GM12875 (cell line): ENCODE data around the gene ZNF227.

Experiments
- H3K4me3 ChIP-seq: one replicate; pipeline ENCODE4 v1.5.1; 2011; ENCODE audit warnings: low read depth, low read length, control low read depth
- CTCF ChIP-seq: IDR thresholded peaks from 2 replicates; pipeline ENCODE4 v1.5.1; 2011; ENCODE audit warnings: low read depth, mild to moderate bottlenecking, control low read depth, inconsistent platforms, low read length, moderate library complexity, borderline replicate concordance; ENCODE audit not compliant: insufficient read depth

Gene ZNF227

GRCh38 chr19:44277331-44277730 is 65.0 kb downstream of the ZNF227 start:
- no peak for TF ChIP-seq CTCF

GRCh38 chr19:44278181-44278690 is 65.9 kb downstream of the ZNF227 start:
- H3K4me3 ChIP-seq = no peak overlapping the region
- TF ChIP-seq CTCF = no peak

More at GRCh38 chr19:44277331-44277730, 65.0 kb downstream of the ZNF227 start:
- H3K4me3 ChIP-seq = no peak overlapping the region

DNA sequence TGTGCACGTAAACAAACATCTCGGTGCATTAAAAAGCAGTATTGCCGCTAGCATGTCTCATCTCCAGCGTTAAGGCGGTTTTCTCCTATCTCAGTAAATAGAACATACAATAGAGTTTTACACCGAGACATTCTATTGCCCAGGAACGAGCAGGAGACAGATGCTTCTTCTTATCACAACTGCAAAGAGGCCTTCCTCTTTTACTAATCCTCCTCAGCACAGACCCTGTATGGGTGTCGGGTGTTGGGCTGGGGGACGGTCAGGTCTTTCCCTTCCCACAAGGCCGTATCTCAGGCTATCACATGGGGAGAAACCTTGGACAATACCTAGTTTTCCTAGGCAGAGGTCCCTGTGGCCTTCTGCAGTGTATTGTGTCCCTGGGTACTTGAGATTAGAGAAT is 68.6 kb downstream of the ZNF227 start:
- TF ChIP-seq CTCF = no peak

DNA sequence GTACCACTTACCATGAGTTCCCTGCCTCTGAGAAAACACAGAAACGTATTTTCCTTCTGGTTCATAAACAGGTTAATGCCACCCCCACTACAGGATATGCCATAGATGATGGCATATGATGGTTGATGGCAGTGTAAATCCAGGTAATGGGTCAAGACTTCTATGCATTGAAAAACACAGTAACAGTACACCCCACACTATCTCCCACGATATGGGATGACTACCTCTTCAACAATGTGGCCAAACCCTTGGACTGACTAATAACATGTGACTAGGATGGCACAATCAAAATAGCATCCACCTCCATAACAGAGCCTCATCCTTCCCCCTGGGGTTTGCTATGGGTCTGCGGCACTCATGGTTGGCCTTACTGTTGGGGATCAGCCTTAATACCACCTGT is 70.5 kb downstream of the ZNF227 start:
- TF ChIP-seq CTCF = no peak
- no peak overlapping the region for H3K4me3 ChIP-seq

More for the DNA sequence above, 68.6 kb downstream of the ZNF227 start:
- H3K4me3 ChIP-seq = no peak overlapping the region

DNA sequence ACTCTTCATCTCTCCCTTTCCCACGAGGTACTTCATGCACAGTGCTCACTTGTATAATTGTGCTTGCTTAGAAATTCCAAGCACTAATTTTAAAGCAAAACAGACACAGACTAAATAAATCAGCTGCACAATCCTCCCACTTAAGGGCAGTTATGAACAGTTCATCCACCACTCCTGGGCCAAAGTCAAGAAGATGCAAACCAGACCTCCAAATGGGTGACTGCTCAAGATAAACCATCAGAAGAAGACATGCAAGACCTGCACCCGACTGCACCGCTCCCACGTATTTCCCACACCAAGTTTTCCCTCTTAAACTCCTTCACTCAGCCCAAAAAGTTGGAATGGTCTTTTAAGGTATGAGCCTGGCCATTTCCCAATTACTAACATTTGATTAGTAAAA is 72.6 kb downstream of the ZNF227 start:
- H3K4me3 ChIP-seq = no peak overlapping the region
- no peak for TF ChIP-seq CTCF
